Keratinocyte (primary cell): ENCODE results near the gene THRAP3.

Source experiments
- CTCF ChIP-seq, 3 experiments: IDR thresholded peaks in 1 of 3; conservative IDR thresholded peaks in 1 of 3; optimal IDR thresholded peaks in 1 of 3; 2 replicates in 2 of 3; 3 replicates in 1 of 3; pipeline versions ENCODE3 to v1.5.1; 2011; ENCODE audit warnings: low read length in 3 of 3, mild to moderate bottlenecking in 3 of 3, moderate library complexity in 2 of 3, control low read depth in 1 of 3, inconsistent platforms in 1 of 3; ENCODE audit not compliant: insufficient read depth in 2 of 3; ENCODE audit errors: extremely low read depth in 1 of 3
- EZH2 ChIP-seq: IDR thresholded peaks from one replicate; pipeline ENCODE4 v1.6.1; 2012; ENCODE audit warnings: inconsistent platforms, mild to moderate bottlenecking, low read length, moderate library complexity

DNA sequence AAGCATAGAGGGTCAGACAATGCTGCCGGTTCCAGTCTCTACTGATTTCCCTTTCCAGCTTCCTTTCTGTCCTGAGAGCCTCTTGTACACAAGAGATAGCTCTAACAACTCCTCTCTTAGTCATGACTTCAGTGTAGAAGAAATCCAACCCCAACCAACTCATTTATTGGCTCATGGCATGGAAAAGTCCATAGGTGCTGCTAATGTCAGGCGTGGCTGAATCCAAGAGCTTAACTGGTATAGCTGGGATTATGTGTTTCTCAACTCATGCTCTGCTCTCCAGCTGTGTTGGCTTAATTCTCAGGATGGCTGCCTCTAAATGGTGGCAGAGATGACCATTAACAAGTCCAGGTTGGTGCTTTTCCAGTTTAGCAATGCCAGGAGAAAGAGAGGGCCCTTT is 12.4 kb upstream of the THRAP3 start:
- TF ChIP-seq EZH2 (no peak), CTCF (optimal IDR thresholded peaks at IDR 0.05 in 1 of 3, IDR thresholded peaks at IDR 0.05 in 1 of 3, conservative IDR thresholded peaks at IDR 0.05 in 1 of 3; ENCODE audit: extremely low read depth in 1 of 3, insufficient read depth in 2 of 3, low read length in 3 of 3) (no peak)
